Measurements from ENCODE around the gene GOLGA6L10.

DNA sequence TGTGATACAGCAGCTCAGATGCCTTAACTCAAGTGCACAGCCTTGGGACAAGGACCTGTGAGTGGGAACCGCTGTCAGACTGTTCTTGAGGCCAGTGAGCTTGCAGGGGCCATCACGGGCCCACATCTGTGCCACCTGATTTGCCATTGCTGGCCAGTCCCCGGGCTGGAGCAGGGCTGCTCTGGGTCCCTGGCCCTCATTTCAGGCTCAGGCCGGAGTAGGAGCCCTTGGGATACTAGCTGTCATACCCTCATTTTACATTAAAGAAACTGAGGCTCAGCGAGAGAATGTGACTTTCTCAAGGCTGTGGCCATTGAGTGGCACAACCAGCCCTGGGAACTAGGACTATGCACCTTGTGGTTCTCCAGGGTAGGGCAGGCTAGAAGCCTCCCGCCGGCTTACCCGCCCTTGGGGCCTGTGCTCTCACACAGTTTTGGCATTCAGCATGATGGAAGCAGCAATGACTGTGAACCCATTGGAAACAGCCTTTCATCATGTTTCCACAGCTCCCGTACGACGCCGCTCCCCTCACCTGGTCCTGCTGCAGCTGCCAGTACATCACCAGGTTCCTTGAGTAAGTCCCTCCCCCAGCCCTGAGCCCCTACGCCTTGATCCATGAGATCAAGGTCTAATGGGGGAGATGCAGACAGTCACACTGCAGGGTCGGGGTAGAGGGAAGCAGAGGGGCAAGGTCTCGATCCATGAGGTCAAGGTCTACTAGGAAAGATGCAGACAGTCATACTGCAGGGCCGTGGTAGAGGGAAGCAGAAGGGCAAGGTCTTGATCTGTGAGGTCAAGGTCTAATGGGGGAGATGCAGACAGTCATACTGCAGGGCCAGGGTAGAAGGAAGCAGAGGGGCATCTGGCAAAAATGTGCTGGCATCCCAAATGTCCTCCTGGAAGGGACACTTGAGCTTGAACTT is 42.2 kb downstream of the GOLGA6L10 start:
- TF ChIP-seq, protein P1, sequence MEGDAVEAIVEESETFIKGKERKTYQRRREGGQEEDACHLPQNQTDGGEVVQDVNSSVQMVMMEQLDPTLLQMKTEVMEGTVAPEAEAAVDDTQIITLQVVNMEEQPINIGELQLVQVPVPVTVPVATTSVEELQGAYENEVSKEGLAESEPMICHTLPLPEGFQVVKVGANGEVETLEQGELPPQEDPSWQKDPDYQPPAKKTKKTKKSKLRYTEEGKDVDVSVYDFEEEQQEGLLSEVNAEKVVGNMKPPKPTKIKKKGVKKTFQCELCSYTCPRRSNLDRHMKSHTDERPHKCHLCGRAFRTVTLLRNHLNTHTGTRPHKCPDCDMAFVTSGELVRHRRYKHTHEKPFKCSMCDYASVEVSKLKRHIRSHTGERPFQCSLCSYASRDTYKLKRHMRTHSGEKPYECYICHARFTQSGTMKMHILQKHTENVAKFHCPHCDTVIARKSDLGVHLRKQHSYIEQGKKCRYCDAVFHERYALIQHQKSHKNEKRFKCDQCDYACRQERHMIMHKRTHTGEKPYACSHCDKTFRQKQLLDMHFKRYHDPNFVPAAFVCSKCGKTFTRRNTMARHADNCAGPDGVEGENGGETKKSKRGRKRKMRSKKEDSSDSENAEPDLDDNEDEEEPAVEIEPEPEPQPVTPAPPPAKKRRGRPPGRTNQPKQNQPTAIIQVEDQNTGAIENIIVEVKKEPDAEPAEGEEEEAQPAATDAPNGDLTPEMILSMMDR (IDR thresholded peaks at IDR 0.05), result no peak
- no peak for TF ChIP-seq POLR2AphosphoS5 (IDR thresholded peaks at IDR 0.05)
